Panc1 (cell line): ENCODE measurements around the gene SERPINB2.

Experiments
- POLR2AphosphoS5 ChIP-seq: IDR thresholded peaks from 2 replicates; pipeline ENCODE4 v1.6.1; 2012; ENCODE audit warnings: mild to moderate bottlenecking, low read depth, low read length, moderate library complexity
- TCF7L2 ChIP-seq: IDR thresholded peaks from 2 replicates; pipeline ENCODE4 v1.6.1; 2011; ENCODE audit warnings: mild to moderate bottlenecking, low read depth, low read length, inconsistent platforms

GRCh38 chr18:63930773-63931354 lies 43.4 kb downstream of the SERPINB2 start:
- TF ChIP-seq POLR2AphosphoS5 (no peak), TCF7L2 (no peak)
